MM.1S (cell line): ENCODE data around the gene HLA-DMB.

ENCODE experiments used
- DNase-seq: peaks from one replicate; pipeline ENCODE4 v3.0.0-alpha.2; 2015
- H2AFZ ChIP-seq: fragments of 300-600 bp; sonication (generic); 2 replicates; pipeline ENCODE4 v1.6.0; 2016; ENCODE audit warnings: antibody characterized with exemption, low read length
- H3F3A ChIP-seq: fragments of 300-600 bp; sonication (generic); 2 replicates; pipeline ENCODE4 v1.6.1; 2016; ENCODE audit warnings: mild to moderate bottlenecking, antibody characterized with exemption, low read length, moderate library complexity, mixed read lengths; ENCODE audit not compliant: insufficient read depth
- H3K27ac ChIP-seq: fragments of 300-600 bp; sonication (generic); 2 replicates; pipeline ENCODE4 v1.5.1; 2016; ENCODE audit warnings: mild to moderate bottlenecking, low read length
- H3K27me3 ChIP-seq: fragments of 300-600 bp; sonication (generic); replicated peaks from 2 replicates; pipeline ENCODE4 v1.6.0; 2016; ENCODE audit warnings: low read length; ENCODE audit not compliant: insufficient read depth
- H3K36me3 ChIP-seq: fragments of 300-600 bp; sonication (generic); replicated peaks from 2 replicates; pipeline ENCODE4 v1.6.1; 2016; ENCODE audit warnings: mild to moderate bottlenecking, low read length, mixed read lengths; ENCODE audit not compliant: insufficient read depth
- H3K4me1 ChIP-seq: fragments of 300-600 bp; sonication (generic); 2 replicates; pipeline ENCODE4 v1.6.1; 2016; ENCODE audit warnings: low read length, mixed read lengths
- H3K4me2 ChIP-seq: fragments of 300-600 bp; sonication (generic); 2 replicates; pipeline ENCODE4 v1.6.0; 2016; ENCODE audit warnings: low read depth, low read length
- H3K4me3 ChIP-seq: fragments of 300-600 bp; sonication (generic); 2 replicates; pipeline ENCODE4 v1.5.1; 2016; ENCODE audit warnings: low read length, mixed read lengths
- H3K79me2 ChIP-seq: fragments of 300-600 bp; sonication (generic); 2 replicates; pipeline ENCODE4 v1.6.1; 2016; ENCODE audit warnings: mixed run types, low read length, mixed read lengths
- H3K9ac ChIP-seq: fragments of 300-600 bp; sonication (generic); 2 replicates; pipeline ENCODE4 v1.6.1; 2016; ENCODE audit warnings: low read length, mixed read lengths
- H3K9me2 ChIP-seq: fragments of 300-600 bp; sonication (generic); replicated peaks from 2 replicates; pipeline ENCODE4 v1.6.1; 2016; ENCODE audit warnings: mild to moderate bottlenecking, low read length, mixed read lengths; ENCODE audit not compliant: insufficient read depth
- H3K9me3 ChIP-seq: fragments of 300-600 bp; sonication (generic); replicated peaks from 2 replicates; pipeline ENCODE4 v1.6.1; 2016; ENCODE audit warnings: mild to moderate bottlenecking, low read length, mixed read lengths; ENCODE audit not compliant: insufficient read depth
- H4K20me1 ChIP-seq: fragments of 300-600 bp; sonication (generic); 2 replicates; pipeline ENCODE4 v1.6.1; 2016; ENCODE audit warnings: mild to moderate bottlenecking, low read length, moderate library complexity, mixed read lengths; ENCODE audit not compliant: insufficient read depth
- CTCF ChIP-seq: fragments of 300-600 bp; sonication (generic); IDR thresholded peaks from 2 replicates; pipeline ENCODE4 v1.5.1; 2016; ENCODE audit warnings: antibody characterized with exemption, low read length, mixed read lengths
- EZH2 ChIP-seq: fragments of 300-600 bp; sonication (generic); optimal IDR thresholded peaks from 2 replicates; pipeline ENCODE3; 2017; ENCODE audit warnings: low read depth, mild to moderate bottlenecking, antibody characterized with exemption, low read length, mixed read lengths
- EZH2phosphoT487 ChIP-seq: fragments of 300-600 bp; sonication (generic); IDR thresholded peaks from 2 replicates; pipeline ENCODE4 v1.6.1; 2018; ENCODE audit warnings: antibody characterized with exemption, low read length

HLA-DMB gene

GRCh38 chr6:32947552-32948465 is 7.0 kb upstream of the HLA-DMB start:
- H3K27me3 ChIP-seq: 0 out of 2 replicates have a peak, but pooled peaks cover 2% of the 10 kb centered on the region
- H3K9ac ChIP-seq: no peak overlapping the region
- H3K36me3 ChIP-seq: no peaks in the 10 kb centered on the region
- H3K9me2 ChIP-seq: no peaks in the 10 kb centered on the region
- peak; percentile 35 for DNase-seq
- no peak for TF ChIP-seq EZH2
- TF ChIP-seq EZH2phosphoT487: no peak
- peak; percentile 85 for TF ChIP-seq CTCF
- no peak overlapping the region for H3K27ac ChIP-seq
- no peak overlapping the region for H2AFZ ChIP-seq
- H3K9me3 ChIP-seq: no peaks in the 10 kb centered on the region
- no peaks in the 10 kb centered on the region for H4K20me1 ChIP-seq
- no peak overlapping the region for H3K4me2 ChIP-seq
- no peak overlapping the region for H3K4me3 ChIP-seq
- peaks cover 20% of the 10 kb centered on the region for H3F3A ChIP-seq
- peaks cover 32% of the 10 kb centered on the region for H3K4me1 ChIP-seq
- no peaks in the 10 kb centered on the region; the same call in 1 of the 2 replicates for H3K79me2 ChIP-seq

GRCh38 chr6:32946893-32947292 is 6.1 kb upstream of the HLA-DMB start:
- Histone ChIP-seq H4K20me1 (no peaks in the 10 kb centered on the region), H2AFZ (no peak overlapping the region), H3K27ac (no peak overlapping the region), H3K36me3 (no peaks in the 10 kb centered on the region), H3K27me3 (0 out of 2 replicates have a peak, but pooled peaks cover 2% of the 10 kb centered on the region), H3K4me1 (peaks cover 24% of the 10 kb centered on the region), H3K79me2 (no peaks in the 10 kb centered on the region), H3K9me3 (no peaks in the 10 kb centered on the region), H3K9me2 (no peaks in the 10 kb centered on the region), H3K4me3 (no peak overlapping the region), H3F3A (peaks cover 20% of the 10 kb centered on the region), H3K9ac (no peak overlapping the region), H3K4me2 (no peak overlapping the region)
- DNase-seq: no peak
- TF ChIP-seq CTCF (no peak), EZH2 (no peak), EZH2phosphoT487 (no peak)

- Histone ChIP-seq H3K9me2 (no peaks in the 10 kb centered on the region), H3K27ac (no peak overlapping the region), H3K4me3 (no peak overlapping the region), H4K20me1 (no peaks in the 10 kb centered on the region), H3K36me3 (no peaks in the 10 kb centered on the region), H3K27me3 (0 out of 2 replicates have a peak, but pooled peaks cover 2% of the 10 kb centered on the region), H3K79me2 (no peaks in the 10 kb centered on the region), H3F3A (peaks cover 26% of the 10 kb centered on the region), H3K4me1 (peaks cover 30% of the 10 kb centered on the region), H3K9ac (no peak overlapping the region), H3K9me3 (no peaks in the 10 kb centered on the region), H2AFZ (no peak overlapping the region), H3K4me2 (no peak overlapping the region)
- no peak for DNase-seq
- TF ChIP-seq EZH2phosphoT487 (no peak), CTCF (no peak), EZH2 (no peak)
Observed at GRCh38 chr6:32945953-32946352, 5.1 kb upstream of the HLA-DMB start.
